HG03457 (cell line): ENCODE measurements around the gene TRIL.

Experiments used
- ATAC-seq: cut with Tn5 transposase; IDR thresholded peaks from one replicate; pipeline ENCODE4 v1.9.1; 2021; ENCODE audit warnings: moderate number of reproducible peaks; ENCODE audit not compliant: unreplicated experiment

Gene TRIL

GRCh38 chr7:28941633-28942032 is 16.5 kb downstream of the TRIL start:
- no peak for ATAC-seq

DNA sequence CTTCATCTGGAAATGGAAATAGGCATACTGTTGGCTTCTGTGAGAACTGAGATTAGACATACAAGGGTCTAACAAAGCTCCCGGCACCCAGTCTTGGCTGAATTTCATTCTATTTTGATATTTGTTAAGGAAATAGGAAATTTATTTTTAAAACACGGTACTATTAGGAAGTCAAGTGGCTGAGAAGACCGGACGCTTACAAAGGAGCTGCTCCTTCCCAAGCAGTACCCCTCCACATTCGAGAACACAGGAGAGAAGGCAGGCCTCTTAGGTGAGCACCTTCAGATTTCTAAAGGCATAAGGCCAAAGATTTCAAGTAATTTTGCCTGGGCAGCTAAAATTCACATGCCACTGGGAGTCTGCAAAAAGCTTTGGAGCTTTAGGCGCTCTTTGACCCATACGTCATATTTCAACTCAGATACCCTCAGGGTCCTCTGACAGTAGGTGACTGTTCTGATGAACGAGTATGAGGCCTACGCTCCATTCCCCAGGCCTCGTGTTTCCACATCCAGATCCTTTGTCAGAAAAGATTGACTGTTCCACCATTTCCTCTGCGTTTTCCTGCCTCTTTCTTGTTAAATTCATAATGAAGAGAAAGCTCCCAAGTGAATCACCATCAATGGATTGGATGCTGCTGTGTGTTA is 17.3 kb downstream of the TRIL start:
- ATAC-seq: no peak

DNA sequence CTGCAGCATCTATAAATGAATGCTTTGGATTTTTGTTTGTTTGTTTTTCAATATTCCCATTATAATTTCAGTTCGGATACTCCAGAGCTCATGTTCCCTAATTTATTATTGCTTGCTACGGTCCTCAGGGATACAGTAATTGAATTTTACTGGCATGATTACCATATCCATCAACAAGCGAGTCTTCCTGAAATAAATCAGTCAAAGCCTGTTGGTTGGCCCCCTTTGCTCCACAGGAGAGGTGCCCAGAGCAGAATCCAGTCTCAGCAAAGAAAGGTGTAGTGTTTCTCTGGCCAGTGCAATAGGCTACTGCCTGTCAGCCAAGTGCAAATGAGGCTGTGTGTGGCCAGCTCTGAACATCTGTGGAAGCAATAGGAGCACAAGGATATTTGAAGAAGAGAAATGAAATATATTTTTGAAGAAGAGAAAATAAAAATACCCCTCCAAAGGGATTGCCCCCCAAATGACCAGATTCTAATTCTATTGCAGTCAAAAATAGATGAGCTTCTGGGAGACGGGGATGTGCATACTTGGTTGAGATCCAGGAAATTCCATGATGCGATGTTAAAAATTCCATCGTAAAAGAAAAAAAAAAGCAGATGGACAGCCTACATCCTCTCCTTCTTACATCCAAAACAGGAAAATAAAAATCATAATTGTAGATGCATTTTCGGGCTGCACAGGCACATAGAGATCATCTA is 18.1 kb downstream of the TRIL start:
- ATAC-seq: no peak

- no peak for ATAC-seq
Measured at GRCh38 chr7:28939367-28939766, 18.8 kb downstream of the TRIL start.

DNA sequence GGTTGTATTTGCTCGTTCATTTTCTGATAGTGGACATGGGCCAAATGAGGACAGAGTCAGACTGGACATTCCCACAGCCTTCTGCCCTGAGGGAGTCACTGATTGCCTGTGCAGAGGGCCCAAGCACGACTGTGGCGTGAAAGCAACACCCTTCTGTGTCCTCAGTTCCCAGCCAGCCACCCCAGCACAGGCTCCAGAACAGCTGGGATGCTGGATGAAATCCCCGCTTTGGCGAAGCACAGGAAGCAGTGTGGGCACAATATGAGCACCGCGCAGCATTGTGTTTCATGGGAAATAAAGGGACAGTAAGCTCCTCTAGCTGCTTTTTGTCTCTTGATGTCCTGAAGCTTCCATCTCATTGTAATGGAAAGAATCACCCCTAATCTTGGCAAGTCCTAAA is 20.5 kb downstream of the TRIL start:
- no peak for ATAC-seq

DNA sequence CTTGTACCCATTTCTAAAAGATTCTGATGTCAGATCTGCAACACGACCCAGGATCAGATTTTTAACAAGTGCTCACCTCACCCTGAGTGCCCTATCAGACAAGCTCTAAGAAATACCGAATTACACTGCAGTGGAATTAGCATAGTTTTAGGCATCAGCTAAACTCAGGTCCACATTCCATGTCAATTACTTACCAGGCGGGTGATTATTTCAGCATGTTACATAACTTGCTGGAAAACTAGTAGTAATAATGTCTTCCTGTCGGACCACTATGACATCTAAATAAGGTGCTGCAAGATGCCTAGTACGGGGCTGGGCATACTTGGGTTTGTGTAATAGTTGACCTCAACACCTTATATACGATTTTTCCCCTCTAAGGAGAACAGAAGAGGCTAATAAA is 21.0 kb downstream of the TRIL start:
- no peak for ATAC-seq

GRCh38 chr7:28933846-28934320 is 24.2 kb downstream of the TRIL start:
- ATAC-seq: no peak

- no peak for ATAC-seq
Measured at GRCh38 chr7:28931565-28931964, 26.6 kb downstream of the TRIL start.

- ATAC-seq: peak; percentile 82
Measured at GRCh38 chr7:28926871-28927597, 31.1 kb downstream of the TRIL start.

DNA sequence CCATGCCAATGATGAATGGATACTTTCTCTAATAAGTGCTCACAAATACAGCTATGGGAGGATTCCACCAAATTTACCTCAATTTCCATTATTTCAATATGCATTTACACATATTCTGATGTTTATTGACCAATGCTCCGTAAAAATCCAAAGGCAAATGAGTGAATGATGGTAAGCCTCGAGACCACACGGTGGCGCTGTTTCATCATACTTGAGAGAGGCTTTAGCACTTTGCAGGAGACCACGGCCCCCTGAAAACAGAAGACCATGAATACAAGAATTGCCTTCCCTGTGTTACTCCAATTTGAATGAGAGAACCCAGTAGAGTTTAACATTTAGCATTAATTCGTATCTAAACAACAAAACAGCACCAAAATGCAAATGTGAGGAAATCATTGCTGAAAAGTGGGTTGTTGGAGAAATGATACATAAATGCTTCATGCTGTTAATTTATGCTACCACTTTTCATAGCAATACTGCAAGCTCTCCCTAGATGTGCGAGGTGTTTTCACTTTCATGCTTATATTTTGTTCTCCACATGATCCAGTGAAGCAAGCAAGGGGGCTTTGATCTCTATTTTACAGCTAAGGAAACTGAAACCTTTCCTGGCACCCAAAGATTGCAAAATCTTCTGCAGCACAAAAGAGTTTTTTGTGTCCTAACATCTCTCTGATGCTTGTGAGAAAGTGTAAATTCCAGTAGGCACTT is 35.4 kb downstream of the TRIL start:
- no peak for ATAC-seq

DNA sequence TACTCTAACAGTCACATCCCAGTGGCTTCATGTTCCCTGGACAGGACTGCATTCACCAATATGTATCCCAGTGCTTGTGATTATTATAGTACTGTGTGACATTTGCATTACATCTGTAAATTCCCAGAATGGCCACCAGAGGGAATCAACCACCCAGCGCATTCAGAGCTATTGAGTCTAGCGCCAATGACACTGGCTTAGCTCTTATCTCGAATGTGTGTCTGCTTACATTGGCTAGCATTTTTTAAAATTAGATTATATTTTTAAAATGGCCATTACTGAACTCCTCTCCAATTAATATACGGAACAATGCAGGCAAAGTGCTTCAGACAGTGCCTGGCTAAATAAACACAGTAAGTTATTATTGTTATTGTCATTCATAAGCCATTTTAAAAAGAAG is 36.3 kb downstream of the TRIL start:
- ATAC-seq: peak; percentile 84

- no peak for ATAC-seq
Measured at GRCh38 chr7:28920424-28920823, 37.7 kb downstream of the TRIL start.

DNA sequence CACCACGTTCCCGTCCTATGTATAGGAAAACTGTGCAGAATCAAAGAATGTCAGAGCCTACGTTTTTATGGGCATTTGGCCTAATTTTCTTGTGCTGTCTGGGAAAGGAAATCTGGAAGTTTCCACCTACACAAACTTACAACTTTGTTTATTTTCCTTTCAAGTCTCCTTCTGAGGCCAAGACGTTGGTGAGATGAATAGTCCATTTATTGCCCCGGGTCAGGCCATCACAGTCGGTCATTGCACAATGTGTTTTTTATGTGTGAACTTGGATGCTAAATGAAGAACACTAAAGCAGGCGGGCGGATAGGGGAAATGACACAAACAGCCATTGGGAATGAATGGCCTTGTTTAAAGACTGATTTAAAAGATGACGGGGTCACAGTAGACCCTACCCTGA is 38.6 kb downstream of the TRIL start:
- no peak for ATAC-seq

DNA sequence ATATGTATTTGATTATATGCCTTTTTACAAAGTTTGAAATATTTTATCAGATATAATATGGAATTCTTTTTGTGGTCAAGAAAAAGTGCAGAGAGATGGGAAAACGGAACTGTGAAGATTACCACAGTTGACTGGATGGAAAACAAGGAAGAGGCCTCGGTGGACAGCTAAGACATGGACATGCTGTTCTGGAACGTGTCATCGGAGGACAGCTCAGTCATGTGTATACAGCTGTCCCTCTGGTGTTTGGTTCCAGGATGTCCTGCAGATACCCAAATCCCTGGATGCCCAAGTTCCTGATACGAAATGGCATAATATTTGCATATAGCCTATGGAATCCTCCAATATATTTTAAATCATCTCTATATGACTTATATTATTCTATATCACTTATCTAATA is 49.4 kb downstream of the TRIL start:
- no peak for ATAC-seq

- no peak for ATAC-seq
Measured at GRCh38 chr7:28905464-28905863, 52.7 kb downstream of the TRIL start.

DNA sequence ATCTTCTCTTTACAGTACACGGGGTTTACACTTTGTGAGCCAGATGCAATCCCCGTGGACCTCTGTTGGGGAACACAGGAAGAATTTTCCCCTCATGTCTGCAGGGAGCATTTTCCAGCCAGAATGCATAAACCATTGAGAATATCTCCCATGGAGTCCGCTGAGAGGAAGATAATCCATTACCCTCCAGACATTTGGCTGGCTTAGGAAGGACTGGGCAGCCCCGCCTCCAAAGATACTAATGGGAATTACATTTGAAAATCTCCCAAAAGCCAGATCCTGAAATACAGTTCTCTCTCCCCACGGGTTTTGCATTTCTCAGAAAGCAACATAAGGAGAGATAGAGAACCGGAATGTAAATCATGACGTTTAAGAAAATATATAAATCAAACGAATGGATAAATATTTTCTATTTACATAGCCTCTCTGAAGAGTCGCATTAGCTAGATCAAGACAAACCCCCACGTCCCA is 53.5 kb downstream of the TRIL start:
- no peak for ATAC-seq

- ATAC-seq: no peak
Measured at GRCh38 chr7:28903730-28904577, 54.2 kb downstream of the TRIL start.
